Calu3 (cell line): ENCODE data around the gene DDX51. TPM values are rescaled to one million over a fixed set of nuclear protein-coding genes. Genes with fewer than 3 reads are reported as not detected.

ENCODE experiments used
- BruUV-seq: library from RNA; stranded (reverse); fragments of 400-500 nt; replicated peaks from 2 replicates; lab custom pipeline; 2021; lab: Mats Ljungman, UMichigan
- CTCF ChIA-PET: fragments of 300-600 bp; sonication (Branson Sonifier 250); formaldehyde crosslinking; loops from one replicate; lab custom pipeline; 2022; ENCODE audit warnings: antibody characterized with exemption; lab: Charles Lee
- DNase-seq: peaks from one replicate; pipeline ENCODE4 v3.0.0; 2022
- H3K27ac Mint-ChIP-seq: one replicate; pipeline ENCODE4 v1.8.0; 2022; ENCODE audit warnings: mixed read lengths; ENCODE audit not compliant: unreplicated experiment
- H3K27me3 Mint-ChIP-seq: one replicate; pipeline ENCODE4 v1.8.0; 2022; ENCODE audit warnings: mixed read lengths; ENCODE audit not compliant: unreplicated experiment
- H3K36me3 Mint-ChIP-seq: one replicate; pipeline ENCODE4 v1.8.0; 2022; ENCODE audit warnings: mild to moderate bottlenecking, moderate library complexity, mixed read lengths; ENCODE audit not compliant: insufficient read depth, unreplicated experiment
- H3K4me1 Mint-ChIP-seq: one replicate; pipeline ENCODE4 v1.8.0; 2022; ENCODE audit warnings: mild to moderate bottlenecking, low read depth, mixed read lengths; ENCODE audit not compliant: unreplicated experiment
- H3K4me3 Mint-ChIP-seq: one replicate; pipeline ENCODE4 v1.8.0; 2022; ENCODE audit warnings: mild to moderate bottlenecking, low read depth, moderate library complexity, mixed read lengths; ENCODE audit not compliant: unreplicated experiment
- H3K9me3 Mint-ChIP-seq: one replicate; pipeline ENCODE4 v1.8.0; 2022; ENCODE audit warnings: low read depth, mixed read lengths; ENCODE audit not compliant: unreplicated experiment
- CTCF ChIP-seq: fragments of 200-600 bp; IDR thresholded peaks from one replicate; pipeline ENCODE4 v1.8.0; 2022; ENCODE audit warnings: antibody characterized with exemption; ENCODE audit not compliant: unreplicated experiment
- intact Hi-C: fragments of 100-400 bp; cut with micrococcal nuclease; formaldehyde crosslinking; loops from one replicate; pipeline ENCODE4 v1.10.0; 2022; ENCODE audit not compliant: unreplicated experiment
- total RNA-seq: library from RNA; stranded (reverse); gene quantifications from 2 replicates; pipeline ENCODE4 v1.2.3, GENCODE V29; 2022

Gene DDX51
- total RNA-seq, 1 experiment from 2014 or later, result 46.3 TPM

- Mint-ChIP-seq H3K36me3 (peaks cover 49% of the 10 kb centered on the region), H3K27ac (no peak overlapping the region), H3K9me3 (peaks cover 5% of the 10 kb centered on the region), H3K4me1 (peaks cover 9% of the 10 kb centered on the region), H3K27me3 (no peaks in the 10 kb centered on the region), H3K4me3 (no peak overlapping the region)
- CTCF ChIA-PET, result no interaction called here
- intact Hi-C loops, result no loop called here
- BruUV-seq, result no TSS peak
- no peak for TF ChIP-seq CTCF
- no peak for DNase-seq
These were observed 44.4 kb downstream of the DDX51 start for GRCh38 chr12:132099739-132100138.

- Mint-ChIP-seq H3K4me1 (peaks cover 9% of the 10 kb centered on the region), H3K27ac (peak overlapping the region; percentile 15), H3K9me3 (peaks cover 5% of the 10 kb centered on the region), H3K4me3 (no peak overlapping the region), H3K27me3 (no peaks in the 10 kb centered on the region), H3K36me3 (peaks cover 52% of the 10 kb centered on the region)
- intact Hi-C loops, result no loop called here
- no peak for TF ChIP-seq CTCF
- BruUV-seq, result no TSS peak
- DNase-seq, result no peak
- CTCF ChIA-PET, result no interaction called here
These were observed 48.4 kb downstream of the DDX51 start for GRCh38 chr12:132095520-132096409.

- no peak for TF ChIP-seq CTCF
- CTCF ChIA-PET, result interaction anchor here (0.6 kb wide), 1 partner anchor 18 kb away, joined by 5 read pairs; no protein-coding TSS in a partner anchor
- no peaks in the 10 kb centered on the region for H3K27me3 Mint-ChIP-seq
- H3K4me3 Mint-ChIP-seq, result no peak overlapping the region
- intact Hi-C loops, result no loop called here
- BruUV-seq, result no TSS peak
- H3K9me3 Mint-ChIP-seq, result peaks cover 5% of the 10 kb centered on the region
- peaks cover 55% of the 10 kb centered on the region for H3K36me3 Mint-ChIP-seq
- no peak for DNase-seq
- peaks cover 9% of the 10 kb centered on the region for H3K4me1 Mint-ChIP-seq
- H3K27ac Mint-ChIP-seq, result peak overlapping the region; percentile 15
These were observed 49.7 kb downstream of the DDX51 start for GRCh38 chr12:132094269-132094891.

GRCh38 chr12:132089407-132089910, 54.7 kb downstream of the DDX51 start:
- peaks cover 41% of the 10 kb centered on the region for H3K36me3 Mint-ChIP-seq
- no peak for TF ChIP-seq CTCF
- intact Hi-C loops, result no loop called here
- no peaks in the 10 kb centered on the region for H3K9me3 Mint-ChIP-seq
- BruUV-seq, result no TSS peak
- H3K27ac Mint-ChIP-seq, result no peak overlapping the region
- no peak for DNase-seq
- H3K4me3 Mint-ChIP-seq, result no peak overlapping the region
- peaks cover 9% of the 10 kb centered on the region for H3K4me1 Mint-ChIP-seq
- no peaks in the 10 kb centered on the region for H3K27me3 Mint-ChIP-seq
- CTCF ChIA-PET, result no interaction called here

Other genes starting within 250 kb of the DDX51 start
- 48.7 and 48.9 TPM in 2 replicates for gene ULK1, start 249.7 kb downstream of the DDX51 start, total RNA-seq
- 81.3 and 95.5 TPM in 2 replicates for gene PUS1, start 215.0 kb downstream of the DDX51 start, total RNA-seq
- 84.4 and 88.7 TPM in 2 replicates for gene EP400, start 194.4 kb downstream of the DDX51 start, total RNA-seq
- 62.5 and 67.3 TPM in 2 replicates for gene NOC4L, start 138 bp upstream of the DDX51 start, total RNA-seq
- 0.54 and 1.5 TPM in 2 replicates for gene GALNT9, start 185.3 kb upstream of the DDX51 start, total RNA-seq